A673 (cell line): ENCODE results near the gene ZBP1. TPM values are rescaled to one million over a fixed set of nuclear protein-coding genes. Genes with fewer than 3 reads are reported as not detected.

Experiments
- BruUV-seq: library from RNA; stranded (reverse); fragments of 400-500 nt; replicated peaks from 2 replicates; lab custom pipeline; 2021; lab: Mats Ljungman, UMichigan
- CTCF ChIA-PET: fragments of 300-600 bp; sonication (Branson Sonifier 250); formaldehyde crosslinking; loops from one replicate; lab custom pipeline; 2022; ENCODE audit warnings: antibody characterized with exemption; lab: Charles Lee
- POLR2A ChIA-PET: fragments of 300-600 bp; sonication (Branson Sonifier 250); formaldehyde crosslinking; loops from one replicate; lab custom pipeline; 2022; ENCODE audit warnings: antibody characterized with exemption; ENCODE audit not compliant: low non-redundant PET; lab: Charles Lee
- DNase-seq: peaks from one replicate; pipeline ENCODE4 v3.0.0-alpha.2; 2015; ENCODE audit warnings: low spot score
- H3K27ac ChIP-seq: fragments of 200-600 bp; sonication (generic); 2 replicates; pipeline ENCODE4 v1.5.1; 2016; ENCODE audit warnings: mixed run types, low read depth, mild to moderate bottlenecking, mixed read lengths, antibody characterized with exemption, low read length; ENCODE audit not compliant: poor library complexity, severe bottlenecking
- H3K27me3 ChIP-seq: fragments of 200-600 bp; sonication (generic); replicated peaks from 2 replicates; pipeline ENCODE4 v1.6.1; 2017; ENCODE audit warnings: mixed run types, low read depth, mild to moderate bottlenecking, mixed read lengths, antibody characterized with exemption, low read length; ENCODE audit not compliant: insufficient read depth, poor library complexity
- H3K36me3 ChIP-seq: fragments of 200-600 bp; sonication (generic); 2 replicates; pipeline ENCODE4 v1.6.1; 2016; ENCODE audit warnings: mixed run types, mild to moderate bottlenecking, mixed read lengths, antibody characterized with exemption, low read length; ENCODE audit not compliant: insufficient read depth, poor library complexity, severe bottlenecking
- H3K4me1 ChIP-seq: fragments of 200-600 bp; sonication (generic); 2 replicates; pipeline ENCODE4 v1.6.1; 2017; ENCODE audit warnings: mixed run types, mild to moderate bottlenecking, mixed read lengths, antibody characterized with exemption, low read length; ENCODE audit not compliant: insufficient read depth, poor library complexity, severe bottlenecking
- H3K4me3 ChIP-seq: fragments of 200-600 bp; sonication (generic); 2 replicates; pipeline ENCODE4 v1.5.1; 2016; ENCODE audit warnings: low read depth, mixed run types, mild to moderate bottlenecking, mixed read lengths, low read length; ENCODE audit not compliant: poor library complexity, severe bottlenecking
- H3K9me3 ChIP-seq: fragments of 200-600 bp; sonication (generic); 2 replicates; pipeline ENCODE4 v1.6.1; 2016; ENCODE audit warnings: mixed run types, low read depth, mild to moderate bottlenecking, mixed read lengths, antibody characterized with exemption, low read length; ENCODE audit not compliant: poor library complexity, severe bottlenecking
- CTCF ChIP-seq: fragments of 300-800, 200-600 bp; sonication (generic); conservative IDR thresholded peaks from 2 replicates; pipeline ENCODE4 v1.5.1; 2017; ENCODE audit warnings: low read depth, mild to moderate bottlenecking, antibody characterized with exemption, low read length, moderate library complexity, mixed read lengths
- EZH2 ChIP-seq: fragments of 200-600 bp; sonication (generic); IDR thresholded peaks from 2 replicates; pipeline ENCODE4 v1.6.1; 2017; ENCODE audit warnings: borderline replicate concordance, low read depth, mild to moderate bottlenecking, mixed read lengths, antibody characterized with exemption, low read length; ENCODE audit not compliant: poor library complexity, severe bottlenecking
- intact Hi-C: fragments of 100-400 bp; cut with micrococcal nuclease; formaldehyde crosslinking; loops from one replicate; pipeline ENCODE4 v1.10.0; 2022; ENCODE audit not compliant: unreplicated experiment
- total RNA-seq: library from RNA; stranded (reverse); gene quantifications from 2 replicates; pipeline ENCODE4 v1.2.3, GENCODE V29; 2021

Gene ZBP1
- total RNA-seq, 1 experiment from 2014 or later: not detected

DNA sequence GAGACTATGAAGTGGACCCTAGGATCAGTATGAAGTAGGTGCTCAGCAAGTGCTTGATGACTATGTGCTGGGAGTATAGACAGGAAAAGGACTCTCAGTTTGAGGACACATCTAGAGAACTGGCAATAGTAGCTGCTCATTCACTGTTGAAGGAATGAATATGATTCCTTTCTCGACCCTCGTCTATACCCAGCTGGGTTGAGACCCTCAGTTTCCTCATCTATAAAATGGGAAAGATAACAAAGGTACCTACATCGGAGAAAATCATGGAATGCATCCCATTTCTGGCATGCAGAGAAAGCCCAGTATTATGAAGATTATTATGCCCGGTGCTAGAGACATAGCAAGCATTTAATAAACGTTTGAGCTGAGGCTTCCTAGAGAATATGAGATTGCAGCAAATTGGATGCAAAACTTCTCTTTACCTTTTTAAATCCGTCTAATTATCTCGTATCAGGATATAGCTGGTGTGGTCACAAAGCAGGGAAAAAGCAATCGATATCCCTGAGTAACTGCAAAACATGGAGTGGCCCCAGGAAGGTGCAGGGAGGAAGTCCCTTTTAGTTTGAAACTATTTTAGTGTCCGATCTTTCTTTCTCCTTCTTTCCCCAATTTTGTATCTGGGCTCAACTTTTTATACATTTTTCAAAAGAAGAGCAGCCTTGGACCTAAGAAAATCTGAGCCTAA, 62.2 kb downstream of the ZBP1 start:
- Histone ChIP-seq H3K4me1 (no peaks in the 10 kb centered on the region), H3K36me3 (no peaks in the 10 kb centered on the region), H3K4me3 (no peak overlapping the region), H3K9me3 (no peaks in the 10 kb centered on the region), H3K27ac (no peak overlapping the region), H3K27me3 (no peaks in the 10 kb centered on the region)
- TF ChIP-seq CTCF (no peak), EZH2 (no peak)
- DNase-seq: no peak
- no TSS peak for BruUV-seq
- ChIA-PET CTCF (no interaction called here), POLR2A (no interaction called here)
- intact Hi-C loops: no loop called here

- no peaks in the 10 kb centered on the region for H3K27me3 ChIP-seq
- H3K4me1 ChIP-seq: no peaks in the 10 kb centered on the region
- H3K36me3 ChIP-seq: no peaks in the 10 kb centered on the region
- intact Hi-C loops: no loop called here
- H3K4me3 ChIP-seq: no peak overlapping the region
- H3K9me3 ChIP-seq: no peaks in the 10 kb centered on the region
- no peak for TF ChIP-seq CTCF
- TF ChIP-seq EZH2: no peak
- DNase-seq: no peak
- no peak overlapping the region for H3K27ac ChIP-seq
- BruUV-seq: no TSS peak
- CTCF ChIA-PET: no interaction called here
- POLR2A ChIA-PET: no interaction called here
Measured at GRCh38 chr20:57556980-57557274, 63.3 kb downstream of the ZBP1 start.

- ChIA-PET POLR2A (no interaction called here), CTCF (no interaction called here)
- no peak overlapping the region for H3K4me3 ChIP-seq
- no peaks in the 10 kb centered on the region for H3K9me3 ChIP-seq
- no peak for DNase-seq
- no peak overlapping the region for H3K27ac ChIP-seq
- no peaks in the 10 kb centered on the region for H3K27me3 ChIP-seq
- H3K36me3 ChIP-seq: no peaks in the 10 kb centered on the region
- no peak for TF ChIP-seq EZH2
- no peak for TF ChIP-seq CTCF
- no peaks in the 10 kb centered on the region for H3K4me1 ChIP-seq
- intact Hi-C loops: no loop called here
- no TSS peak for BruUV-seq
Measured at GRCh38 chr20:57555457-57556184, 64.6 kb downstream of the ZBP1 start.

Other genes with a start within 250 kb of the ZBP1 start
- gene RBM38, start 229.0 kb downstream of the ZBP1 start, total RNA-seq: 51.7 and 52.7 TPM in 2 replicates
- gene CTCFL, start 95.3 kb downstream of the ZBP1 start, total RNA-seq: 0.90 and 1.6 TPM in 2 replicates
- not detected in 2 replicates for gene PCK1, start 59.3 kb downstream of the ZBP1 start, total RNA-seq
- gene PMEPA1, start 89.6 kb upstream of the ZBP1 start, total RNA-seq: 9.7 and 10.4 TPM in 2 replicates